ENCODE data around the gene RAB28.

RAB28 gene

GRCh38 chr4:13327991-13328390, 156.1 kb downstream of the RAB28 start:
- no peak for DNase-seq (ENCODE audit: low read depth)
- TF ChIP-seq, protein P1, sequence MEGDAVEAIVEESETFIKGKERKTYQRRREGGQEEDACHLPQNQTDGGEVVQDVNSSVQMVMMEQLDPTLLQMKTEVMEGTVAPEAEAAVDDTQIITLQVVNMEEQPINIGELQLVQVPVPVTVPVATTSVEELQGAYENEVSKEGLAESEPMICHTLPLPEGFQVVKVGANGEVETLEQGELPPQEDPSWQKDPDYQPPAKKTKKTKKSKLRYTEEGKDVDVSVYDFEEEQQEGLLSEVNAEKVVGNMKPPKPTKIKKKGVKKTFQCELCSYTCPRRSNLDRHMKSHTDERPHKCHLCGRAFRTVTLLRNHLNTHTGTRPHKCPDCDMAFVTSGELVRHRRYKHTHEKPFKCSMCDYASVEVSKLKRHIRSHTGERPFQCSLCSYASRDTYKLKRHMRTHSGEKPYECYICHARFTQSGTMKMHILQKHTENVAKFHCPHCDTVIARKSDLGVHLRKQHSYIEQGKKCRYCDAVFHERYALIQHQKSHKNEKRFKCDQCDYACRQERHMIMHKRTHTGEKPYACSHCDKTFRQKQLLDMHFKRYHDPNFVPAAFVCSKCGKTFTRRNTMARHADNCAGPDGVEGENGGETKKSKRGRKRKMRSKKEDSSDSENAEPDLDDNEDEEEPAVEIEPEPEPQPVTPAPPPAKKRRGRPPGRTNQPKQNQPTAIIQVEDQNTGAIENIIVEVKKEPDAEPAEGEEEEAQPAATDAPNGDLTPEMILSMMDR (IDR thresholded peaks at IDR 0.05; ENCODE audit: low read length, missing control alignments), result no peak
- no peak overlapping the region for H3K4me3 ChIP-seq (replicated peaks; ENCODE audit: low read depth, low read length)

GRCh38 chr4:13325744-13326143, 158.4 kb downstream of the RAB28 start:
- DNase-seq (ENCODE audit: low read depth), result no peak
- H3K4me3 ChIP-seq (replicated peaks; ENCODE audit: low read depth, low read length), result no peak overlapping the region
- TF ChIP-seq, protein P1 (IDR thresholded peaks at IDR 0.05; ENCODE audit: low read length, missing control alignments), result no peak

DNA sequence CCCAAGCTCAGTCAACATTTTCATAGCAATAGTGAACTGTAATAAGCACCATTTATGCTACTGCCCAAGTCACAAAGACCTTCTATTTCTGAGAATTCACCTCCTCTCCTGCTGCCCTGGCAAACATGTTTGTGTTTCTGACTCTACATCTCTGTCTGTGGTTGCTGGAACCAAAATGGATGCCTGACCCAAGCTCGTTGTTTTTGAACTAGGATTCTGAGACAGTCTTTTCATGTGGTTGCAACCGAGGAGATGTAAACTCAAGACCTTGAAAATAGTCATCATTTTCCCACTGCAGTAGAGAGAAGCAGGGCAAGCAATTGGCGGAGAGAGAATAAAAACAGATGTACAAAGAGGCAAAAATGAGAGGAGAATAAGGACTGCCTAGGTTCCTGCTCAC, 160.2 kb downstream of the RAB28 start:
- DNase-seq (ENCODE audit: low read depth), result no peak
- TF ChIP-seq, protein P1 (IDR thresholded peaks at IDR 0.05; ENCODE audit: low read length, missing control alignments), result no peak
- H3K4me3 ChIP-seq (replicated peaks; ENCODE audit: low read depth, low read length), result no peak overlapping the region

DNA sequence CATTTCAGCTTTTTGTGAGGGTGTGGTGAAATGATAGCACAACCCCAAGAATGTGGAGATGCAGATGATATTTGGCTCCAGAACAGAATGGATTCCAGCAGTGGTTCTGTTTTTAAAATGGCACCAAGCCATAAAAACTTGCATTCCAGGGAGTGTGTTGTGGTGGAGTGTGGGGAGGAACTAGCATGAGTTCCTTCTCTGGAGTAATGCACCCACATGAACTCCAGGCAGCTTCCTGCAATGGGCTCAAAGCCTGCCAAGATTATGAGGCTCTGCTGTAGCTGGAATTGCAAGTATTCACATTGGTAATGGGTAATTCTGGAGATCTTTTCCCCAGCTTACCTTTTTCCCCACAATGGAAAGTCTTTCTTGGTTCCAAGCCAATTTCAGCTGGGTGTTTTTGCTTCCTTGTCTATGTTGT, 161.4 kb downstream of the RAB28 start:
- TF ChIP-seq, protein P1 (IDR thresholded peaks at IDR 0.05; ENCODE audit: low read length, missing control alignments), result no peak
- peak; percentile 92 for DNase-seq (ENCODE audit: low read depth)
- H3K4me3 ChIP-seq (replicated peaks; ENCODE audit: low read depth, low read length), result no peak overlapping the region
